HCT116 (cell line): ENCODE measurements around the gene SNX22. TPM values are rescaled to one million over a fixed set of nuclear protein-coding genes. Genes with fewer than 3 reads are reported as not detected.

ENCODE experiments used
- ATAC-seq: fragments of 200-7000 bp; cut with Tn5 transposase; 2 replicates; pipeline ENCODE4 v1.9.1; 2020; ENCODE audit warnings: mild to moderate bottlenecking, moderate library complexity
- BruUV-seq: library from RNA; stranded (reverse); fragments of 400-500 nt; replicated peaks from 2 replicates; lab custom pipeline; 2021; lab: Mats Ljungman, UMichigan
- CTCF ChIA-PET: fragments of 300-600 bp; sonication (Branson Sonifier 250); formaldehyde crosslinking; loops from one replicate; lab custom pipeline; 2021; ENCODE audit warnings: antibody characterized with exemption; lab: Charles Lee
- POLR2A ChIA-PET: fragments of 300-600, 350-600 bp; sonication (Branson Sonifier 250); formaldehyde crosslinking; loops from one replicate; lab custom pipeline; 2021; ENCODE audit warnings: antibody characterized with exemption; lab: Charles Lee
- RAD21 ChIA-PET, 2 experiments: fragments of 300-600 bp; sonication (Branson Sonifier 250); formaldehyde crosslinking; loops; one replicate each; lab custom pipeline; 2023; ENCODE audit warnings: low total read pairs in 2 of 2; ENCODE audit not compliant: uncharacterized antibody in 2 of 2, unreplicated experiment in 2 of 2, low non-redundant PET in 1 of 2; lab: Charles Lee
- DNase-seq: peaks from one replicate; pipeline ENCODE4 v3.0.0-alpha.2; 2010; ENCODE audit warnings: low read depth, low spot score
- H2AFZ ChIP-seq: fragments of 200-600 bp; shearing (Covaris generic), sonication (generic); 2 replicates; pipeline ENCODE4 v1.6.1; 2017; ENCODE audit warnings: low read depth, mixed run types, mixed read lengths, antibody characterized with exemption, low read length; ENCODE audit not compliant: poor library complexity, severe bottlenecking
- H3K27ac ChIP-seq: 2 replicates; pipeline ENCODE4 v1.5.1; 2012; ENCODE audit warnings: low read depth, low read length
- H3K27me3 ChIP-seq: fragments of 200-600 bp; sonication (generic); 2 replicates; pipeline ENCODE4 v1.6.1; 2016; ENCODE audit warnings: mixed run types, low read length, mixed read lengths; ENCODE audit not compliant: insufficient read depth
- H3K36me3 ChIP-seq, 2 experiments: fragments of 200-500 bp in 1 of 2; fragments of 200-600 bp in 1 of 2; sonication (Bioruptor generic) in 1 of 2; sonication (generic) in 1 of 2; 2 replicates each; pipeline versions ENCODE4 v1.5.1 to v1.6.1; 2014 to 2016; ENCODE audit warnings: low read length in 2 of 2, inconsistent platforms in 1 of 2, mixed read lengths in 1 of 2, mixed run types in 1 of 2; ENCODE audit not compliant: insufficient read depth in 2 of 2, control insufficient read depth in 1 of 2
- H3K4me1 ChIP-seq, 2 experiments: fragments of 200-600 bp in 1 of 2; sonication (generic) in 1 of 2; 2 replicates each; pipeline versions ENCODE4 v1.5.1 to v1.6.1; 2012 to 2017; ENCODE audit warnings: low read length in 2 of 2, inconsistent platforms in 1 of 2, mild to moderate bottlenecking in 1 of 2, mixed read lengths in 1 of 2, mixed run types in 1 of 2, moderate library complexity in 1 of 2; ENCODE audit not compliant: insufficient read depth in 2 of 2, control insufficient read depth in 1 of 2
- H3K4me2 ChIP-seq: fragments of 200-600 bp; sonication (generic); 2 replicates; pipeline ENCODE4 v1.6.1; 2017; ENCODE audit warnings: mixed run types, low read length, mixed read lengths
- H3K4me3 ChIP-seq, 2 experiments: fragments of 200-600 bp in 1 of 2; sonication (generic) in 1 of 2; replicated peaks in 1 of 2; 2 replicates each; pipeline ENCODE4 v1.5.1; 2011 to 2016; ENCODE audit warnings: low read length in 2 of 2, control low read depth in 1 of 2, low read depth in 1 of 2, mild to moderate bottlenecking in 1 of 2, mixed read lengths in 1 of 2, mixed run types in 1 of 2
- H3K79me2 ChIP-seq: fragments of 200-600 bp; sonication (generic); 2 replicates; pipeline ENCODE4 v1.6.1; 2017; ENCODE audit warnings: mild to moderate bottlenecking, mixed run types, low read length, moderate library complexity, mixed read lengths; ENCODE audit not compliant: insufficient read depth
- H3K9ac ChIP-seq: fragments of 200-600 bp; sonication (generic); 2 replicates; pipeline ENCODE4 v1.6.1; 2016; ENCODE audit warnings: low read length, mixed read lengths
- H3K9me2 ChIP-seq: fragments of 200-600 bp; sonication (generic), shearing (Covaris generic); 2 replicates; pipeline ENCODE4 v1.6.1; 2017; ENCODE audit warnings: mixed run types, mild to moderate bottlenecking, moderate library complexity; ENCODE audit not compliant: insufficient read depth
- H3K9me3 ChIP-seq, 2 experiments: fragments of 200-500 bp in 1 of 2; fragments of 200-600 bp in 1 of 2; sonication (Bioruptor generic) in 1 of 2; sonication (generic) in 1 of 2; 2 replicates each; pipeline ENCODE4 v1.6.1; 2014 to 2017; ENCODE audit warnings: low read length in 2 of 2, mixed read lengths in 2 of 2, inconsistent platforms in 1 of 2, low read depth in 1 of 2, mild to moderate bottlenecking in 1 of 2, mixed run types in 1 of 2, moderate library complexity in 1 of 2; ENCODE audit not compliant: control insufficient read depth in 1 of 2, insufficient read depth in 1 of 2
- H4K20me1 ChIP-seq: fragments of 200-600 bp; sonication (generic), shearing (Covaris generic); 2 replicates; pipeline ENCODE4 v1.6.1; 2017; ENCODE audit warnings: mixed run types, mild to moderate bottlenecking, moderate library complexity; ENCODE audit not compliant: insufficient read depth
- CBX3 ChIP-seq: IDR thresholded peaks from 2 replicates; pipeline ENCODE4 v1.6.1; 2012; ENCODE audit warnings: low read depth
- EGR1 ChIP-seq: IDR thresholded peaks from 2 replicates; pipeline ENCODE4 v1.6.1; 2012; ENCODE audit warnings: low read depth
- EZH2 ChIP-seq: fragments of 200-600 bp; sonication (generic); IDR thresholded peaks from 2 replicates; pipeline ENCODE4 v1.6.1; 2017; ENCODE audit warnings: antibody characterized with exemption, mixed run types
- FOSL1 ChIP-seq: IDR thresholded peaks from 2 replicates; pipeline ENCODE4 v1.6.1; 2012; ENCODE audit warnings: low read depth
- JUND ChIP-seq: IDR thresholded peaks from 2 replicates; pipeline ENCODE4 v1.6.1; 2012
- MAX ChIP-seq: IDR thresholded peaks from 2 replicates; pipeline ENCODE4 v1.6.1; 2012
- SIN3A ChIP-seq: IDR thresholded peaks from 2 replicates; pipeline ENCODE4 v1.6.1; 2012; ENCODE audit warnings: low read depth
- YY1 ChIP-seq: IDR thresholded peaks from 2 replicates; pipeline ENCODE4 v1.6.1; 2011; ENCODE audit warnings: low read length, low read depth, moderate library complexity, mild to moderate bottlenecking; ENCODE audit not compliant: insufficient replicate concordance; ENCODE audit errors: extremely low read depth
- ZBTB33 ChIP-seq: IDR thresholded peaks from 2 replicates; pipeline ENCODE4 v1.6.1; 2011; ENCODE audit warnings: mild to moderate bottlenecking, low read length, moderate library complexity; ENCODE audit not compliant: insufficient replicate concordance; ENCODE audit errors: extremely low read depth
- ZNF274 ChIP-seq: fragments of 200-500 bp; sonication (Bioruptor generic); IDR thresholded peaks from 2 replicates; pipeline ENCODE4 v1.6.1; 2014; ENCODE audit warnings: mild to moderate bottlenecking, low read depth, low read length, inconsistent platforms
- intact Hi-C: fragments of 100-400 bp; cut with micrococcal nuclease; formaldehyde crosslinking; loops from 2 replicates; pipeline ENCODE4 v1.10.0; 2022
- total RNA-seq: library from RNA; stranded (reverse); gene quantifications from one replicate; pipeline ENCODE4 v1.2.1, GENCODE V29; 2021; ENCODE audit not compliant: unreplicated experiment
- TF ChIP-seq, protein P1 (sequence below), 3 experiments: fragments of 200-600 bp in 1 of 3; sonication (generic) in 1 of 3; IDR thresholded peaks in 2 of 3; conservative IDR thresholded peaks in 1 of 3; 2 replicates each; pipeline ENCODE4 v1.5.1; 2012 to 2017; ENCODE audit warnings: low read depth in 2 of 3, low read length in 2 of 3, antibody characterized with exemption in 1 of 3, borderline replicate concordance in 1 of 3, control low read depth in 1 of 3, mild to moderate bottlenecking in 1 of 3, mixed read lengths in 1 of 3, mixed run types in 1 of 3, moderate library complexity in 1 of 3; ENCODE audit not compliant: insufficient read depth in 1 of 3

Gene SNX22
- total RNA-seq, 1 experiment from 2014 or later, result 6.3 TPM

DNA sequence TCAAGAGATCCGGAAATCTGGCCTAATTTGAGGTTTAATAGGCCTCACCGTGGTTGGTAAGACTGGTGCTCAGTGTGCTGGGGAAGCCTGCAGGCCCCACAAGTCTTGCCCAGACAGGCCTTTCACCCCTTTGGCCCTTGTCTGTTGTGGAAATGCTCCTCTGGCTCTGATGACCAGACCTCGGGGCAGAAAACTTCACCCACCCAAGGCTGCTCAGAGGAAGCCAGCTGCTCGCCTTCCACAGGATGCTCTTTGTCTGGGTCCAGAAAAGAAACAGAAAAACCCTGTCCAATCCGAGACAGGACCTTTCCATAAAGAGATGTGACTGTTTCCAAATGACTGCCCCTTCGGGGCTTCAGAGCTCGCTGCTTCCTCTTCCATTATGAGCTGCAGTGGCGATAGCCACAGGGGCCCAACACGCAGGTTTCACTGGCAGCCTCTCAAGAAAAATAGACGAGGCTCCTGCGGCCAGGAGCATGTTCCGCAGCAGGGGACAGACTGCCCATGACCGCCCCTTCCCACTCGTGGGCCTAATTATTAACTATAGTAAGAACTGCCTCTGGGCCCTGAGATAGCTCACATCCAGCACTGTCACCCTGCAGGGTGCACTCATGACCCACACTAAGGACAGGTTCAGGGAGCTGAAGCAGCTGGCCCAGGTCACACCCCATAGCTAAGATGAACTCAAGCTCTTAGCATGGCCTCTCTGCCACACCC, 6.8 kb upstream of the SNX22 start:
- Histone ChIP-seq H3K4me3 (no peak overlapping the region), H3K4me2 (no peak overlapping the region), H3K27ac (no peak overlapping the region), H3K9ac (no peak overlapping the region), H3K36me3 (no peaks in the 10 kb centered on the region; a peak in 1 of 4 replicates), H2AFZ (no peak overlapping the region), H3K9me2 (no peaks in the 10 kb centered on the region), H3K27me3 (no peaks in the 10 kb centered on the region), H4K20me1 (no peaks in the 10 kb centered on the region), H3K9me3 (no peaks in the 10 kb centered on the region), H3K4me1 (peaks cover 0 to 4% of the 10 kb centered on the region in 2 experiments; a peak in 1 of 4 replicates), H3K79me2 (no peaks in the 10 kb centered on the region)
- TF ChIP-seq YY1, result no peak
- ChIA-PET RAD21 (no interaction called here), CTCF (interaction anchor here (1.7 kb wide), 1 partner anchor 9 kb away, joined by 5 read pairs; no protein-coding TSS in a partner anchor), POLR2A (interaction anchor here (1.1 kb wide), 1 partner anchor 19 kb away, joined by 3 read pairs; no protein-coding TSS in a partner anchor)
- intact Hi-C loops, result no loop called here
- DNase-seq, result no peak
- BruUV-seq, result no TSS peak
- ATAC-seq, result no peak

- ChIA-PET RAD21 (no interaction called here), CTCF (interaction anchor here (1.7 kb wide), 1 partner anchor 8 kb away, joined by 5 read pairs; no protein-coding TSS in a partner anchor), POLR2A (interaction anchor here (1.1 kb wide), 1 partner anchor 17 kb away, joined by 3 read pairs; no protein-coding TSS in a partner anchor)
- Histone ChIP-seq H3K4me1 (peaks cover 0 to 10% of the 10 kb centered on the region in 2 experiments; a peak in 3 of 4 replicates), H3K4me2 (no peak overlapping the region), H3K9me2 (no peaks in the 10 kb centered on the region), H3K9me3 (no peaks in the 10 kb centered on the region), H3K36me3 (no peaks in the 10 kb centered on the region; a peak in 1 of 4 replicates), H4K20me1 (no peaks in the 10 kb centered on the region), H3K79me2 (no peaks in the 10 kb centered on the region), H3K4me3 (no peak overlapping the region), H3K27ac (no peak overlapping the region), H3K27me3 (no peaks in the 10 kb centered on the region), H2AFZ (no peak overlapping the region), H3K9ac (no peak overlapping the region)
- BruUV-seq, result no TSS peak
- ATAC-seq (no peak), DNase-seq (no peak)
- intact Hi-C loops, result no loop called here
- TF ChIP-seq ZNF274 (no peak), SIN3A (no peak), EZH2 (no peak), MAX (no peak), CBX3 (no peak), ZBTB33 (no peak), FOSL1 (no peak), JUND (no peak), EGR1 (no peak)
- TF ChIP-seq, protein P1, sequence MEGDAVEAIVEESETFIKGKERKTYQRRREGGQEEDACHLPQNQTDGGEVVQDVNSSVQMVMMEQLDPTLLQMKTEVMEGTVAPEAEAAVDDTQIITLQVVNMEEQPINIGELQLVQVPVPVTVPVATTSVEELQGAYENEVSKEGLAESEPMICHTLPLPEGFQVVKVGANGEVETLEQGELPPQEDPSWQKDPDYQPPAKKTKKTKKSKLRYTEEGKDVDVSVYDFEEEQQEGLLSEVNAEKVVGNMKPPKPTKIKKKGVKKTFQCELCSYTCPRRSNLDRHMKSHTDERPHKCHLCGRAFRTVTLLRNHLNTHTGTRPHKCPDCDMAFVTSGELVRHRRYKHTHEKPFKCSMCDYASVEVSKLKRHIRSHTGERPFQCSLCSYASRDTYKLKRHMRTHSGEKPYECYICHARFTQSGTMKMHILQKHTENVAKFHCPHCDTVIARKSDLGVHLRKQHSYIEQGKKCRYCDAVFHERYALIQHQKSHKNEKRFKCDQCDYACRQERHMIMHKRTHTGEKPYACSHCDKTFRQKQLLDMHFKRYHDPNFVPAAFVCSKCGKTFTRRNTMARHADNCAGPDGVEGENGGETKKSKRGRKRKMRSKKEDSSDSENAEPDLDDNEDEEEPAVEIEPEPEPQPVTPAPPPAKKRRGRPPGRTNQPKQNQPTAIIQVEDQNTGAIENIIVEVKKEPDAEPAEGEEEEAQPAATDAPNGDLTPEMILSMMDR (IDR thresholded peaks at IDR 0.05 in 2 of 3, conservative IDR thresholded peaks at IDR 0.05 in 1 of 3; ENCODE audit: borderline replicate concordance in 1 of 3, insufficient read depth in 1 of 3, low read depth in 2 of 3, low read length in 2 of 3), result no peak
Observed at GRCh38 chr15:64146041-64146440, 5.5 kb upstream of the SNX22 start.
